ENCODE measurements around the gene NCKAP5.
A peak's percentile ranks its signal among the peaks of the same experiment; 100 is the strongest.

NCKAP5 gene

DNA sequence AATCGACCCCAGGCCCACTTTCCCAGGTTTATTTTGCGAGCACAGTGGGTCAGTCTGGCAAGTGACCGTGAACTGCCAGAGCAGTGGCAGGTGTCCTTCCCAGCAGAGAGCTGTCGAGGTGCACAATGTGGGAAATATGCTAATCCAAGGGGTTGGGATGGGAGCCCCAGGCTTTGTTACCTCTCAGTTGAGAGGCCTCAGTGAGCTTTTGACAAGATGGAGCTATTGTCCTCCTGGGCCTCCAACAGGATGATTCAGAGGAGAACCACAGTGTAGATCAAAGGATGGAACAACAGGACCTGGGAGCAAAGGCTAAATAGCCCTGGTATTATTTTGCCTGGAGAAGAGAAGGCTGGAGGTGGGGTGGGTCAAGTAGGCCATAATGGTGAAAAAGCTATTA is 150.8 kb downstream of the NCKAP5 start:
- peak; percentile 14 for DNase-seq

GRCh38 chr2:133416736-133417135 is 151.5 kb downstream of the NCKAP5 start:
- no peak for DNase-seq

DNA sequence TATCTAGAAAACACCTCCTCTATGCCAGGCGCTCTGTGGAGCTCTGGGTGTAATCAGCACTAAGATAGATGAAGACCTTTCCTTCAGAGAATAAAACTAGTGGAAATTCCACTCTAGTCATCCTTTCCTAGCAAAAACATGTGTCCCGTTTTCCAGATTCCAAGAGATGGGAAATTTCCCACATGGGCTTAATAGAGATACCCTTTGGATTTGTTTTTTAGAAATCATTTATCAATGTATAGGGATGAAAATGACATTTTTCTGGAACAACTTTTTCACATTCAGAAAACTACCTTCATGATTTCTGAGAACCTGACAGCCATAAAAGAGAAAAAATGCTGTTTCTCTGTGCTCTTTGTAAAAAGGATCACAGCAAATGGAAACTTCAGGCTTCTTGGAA is 152.1 kb downstream of the NCKAP5 start:
- no peak for DNase-seq

GRCh38 chr2:133415210-133415876 is 152.9 kb downstream of the NCKAP5 start:
- no peak for DNase-seq

GRCh38 chr2:133414486-133415209 is 153.6 kb downstream of the NCKAP5 start:
- no peak for DNase-seq

GRCh38 chr2:133413863-133414262 is 154.4 kb downstream of the NCKAP5 start:
- DNase-seq, result no peak

GRCh38 chr2:133412694-133413093 is 155.6 kb downstream of the NCKAP5 start:
- DNase-seq, result no peak

GRCh38 chr2:133411857-133412256 is 156.4 kb downstream of the NCKAP5 start:
- no peak for DNase-seq

GRCh38 chr2:133411101-133411500 is 157.2 kb downstream of the NCKAP5 start:
- no peak for DNase-seq

DNA sequence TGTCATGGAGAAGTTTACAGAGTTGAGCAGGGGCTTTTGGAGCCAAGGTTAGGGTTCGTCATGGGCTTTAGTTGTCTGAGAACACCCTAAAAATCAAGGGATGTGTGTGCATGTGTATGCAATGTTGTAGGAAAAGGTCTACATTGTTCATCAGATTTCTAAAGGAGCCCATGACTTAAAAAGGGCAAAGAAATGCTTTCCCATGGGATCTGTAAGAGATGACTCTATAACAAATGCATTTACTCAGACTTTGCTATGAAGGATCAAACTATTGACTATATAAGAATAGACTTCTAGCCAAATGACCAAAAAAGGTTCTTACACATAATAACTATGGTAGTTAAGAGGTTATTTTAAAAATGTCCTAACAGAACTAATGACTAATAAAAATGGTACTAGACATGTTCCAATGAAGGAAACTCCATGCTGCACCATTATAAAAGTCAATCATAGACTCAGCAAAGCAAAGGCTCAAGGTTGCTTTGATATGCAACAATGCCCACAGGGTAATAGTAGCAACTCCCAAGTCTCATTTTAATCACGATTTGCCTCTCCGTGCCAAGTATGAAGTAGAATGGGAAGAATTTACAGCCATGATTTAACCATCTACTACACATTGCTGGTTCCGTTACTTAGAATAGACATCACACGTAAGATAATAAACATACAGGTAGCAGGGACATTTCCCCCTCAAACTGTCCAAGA is 158.5 kb downstream of the NCKAP5 start:
- no peak for DNase-seq

DNA sequence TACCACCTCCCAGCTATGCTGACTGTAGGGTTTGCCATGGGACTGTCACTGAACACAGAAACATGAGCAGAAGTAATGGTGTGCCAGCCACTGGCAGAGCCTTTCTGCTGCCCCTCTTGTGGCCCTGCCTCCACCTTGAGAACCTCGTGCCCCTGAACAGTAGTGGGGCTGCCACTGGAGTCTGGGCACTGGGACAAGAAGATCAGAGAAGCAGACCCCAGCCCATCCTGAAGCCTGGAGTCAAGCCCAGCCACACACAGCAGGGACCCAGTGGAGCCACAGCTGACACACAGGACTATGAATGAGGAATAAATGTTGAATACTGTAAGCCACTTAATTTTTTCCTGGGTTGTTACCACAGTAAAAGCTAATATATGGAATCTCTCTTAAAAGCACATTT is 159.6 kb downstream of the NCKAP5 start:
- DNase-seq, result no peak

DNA sequence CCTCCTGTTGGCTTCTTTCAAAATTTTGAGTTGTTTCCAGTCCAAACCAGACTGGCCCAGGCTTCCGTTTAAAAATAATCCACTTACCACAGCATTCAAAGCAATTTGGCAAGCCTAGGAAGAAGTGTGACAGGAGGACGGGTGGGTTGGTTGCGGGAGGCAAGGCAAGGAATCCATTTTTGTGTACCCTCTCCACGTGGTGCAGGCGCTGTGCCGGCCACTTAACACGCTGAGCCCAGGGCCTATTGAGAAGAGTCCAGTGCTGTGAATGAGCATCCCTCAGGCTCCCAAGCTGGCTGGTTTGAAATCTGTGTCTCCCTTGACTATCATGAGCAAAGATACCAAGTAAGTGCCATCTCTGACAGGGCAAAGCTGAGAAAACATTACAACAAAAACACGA is 160.9 kb downstream of the NCKAP5 start:
- DNase-seq, result no peak

- DNase-seq, result no peak
These were observed 163.0 kb downstream of the NCKAP5 start for GRCh38 chr2:133405252-133405651.

DNA sequence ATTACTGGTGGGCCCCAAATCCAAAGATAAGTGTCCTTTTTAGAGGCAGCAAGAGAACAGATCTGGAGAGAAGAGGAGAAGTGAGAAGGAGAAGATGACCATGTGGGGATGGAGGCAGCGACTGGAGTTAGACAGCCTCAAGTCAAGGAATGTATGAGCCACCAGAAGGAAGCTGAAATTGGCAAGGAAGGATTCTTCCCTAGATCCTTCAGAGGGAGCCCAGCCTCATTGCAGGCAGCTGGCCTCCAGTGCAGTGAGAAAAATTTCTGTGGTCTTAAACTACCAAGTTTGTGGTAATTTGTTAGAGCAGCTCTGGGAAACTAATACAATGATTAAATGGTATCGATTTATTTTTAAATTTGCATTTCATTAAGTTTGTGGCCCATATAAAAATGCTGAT is 167.9 kb downstream of the NCKAP5 start:
- DNase-seq, result no peak

- DNase-seq, result no peak
These were observed 174.4 kb downstream of the NCKAP5 start for GRCh38 chr2:133393895-133394294.

- no peak for DNase-seq
These were observed 178.1 kb downstream of the NCKAP5 start for GRCh38 chr2:133390156-133390555.

DNA sequence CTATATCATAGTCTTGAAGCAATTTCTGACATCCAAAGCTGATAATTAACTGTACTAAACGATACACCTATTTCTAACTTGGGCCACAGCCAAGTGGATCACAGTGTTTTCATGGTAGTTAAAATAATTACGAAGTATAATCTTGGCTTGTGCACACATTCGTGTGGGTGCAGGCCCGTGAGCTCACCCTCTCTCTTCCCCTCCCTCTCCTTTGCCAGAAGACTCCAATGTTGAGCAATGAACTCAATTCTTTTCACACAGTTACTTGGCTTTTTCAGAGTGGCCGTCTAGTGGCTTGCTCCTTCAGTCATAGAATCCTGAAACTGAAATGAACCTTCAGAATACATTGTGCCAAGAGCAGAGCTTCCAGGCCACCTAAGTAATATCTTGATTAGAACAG is 178.7 kb downstream of the NCKAP5 start:
- DNase-seq, result no peak

- DNase-seq, result no peak
These were observed 185.7 kb downstream of the NCKAP5 start for GRCh38 chr2:133382566-133382965.

GRCh38 chr2:133380991-133381390 is 187.3 kb downstream of the NCKAP5 start:
- DNase-seq, result no peak

DNA sequence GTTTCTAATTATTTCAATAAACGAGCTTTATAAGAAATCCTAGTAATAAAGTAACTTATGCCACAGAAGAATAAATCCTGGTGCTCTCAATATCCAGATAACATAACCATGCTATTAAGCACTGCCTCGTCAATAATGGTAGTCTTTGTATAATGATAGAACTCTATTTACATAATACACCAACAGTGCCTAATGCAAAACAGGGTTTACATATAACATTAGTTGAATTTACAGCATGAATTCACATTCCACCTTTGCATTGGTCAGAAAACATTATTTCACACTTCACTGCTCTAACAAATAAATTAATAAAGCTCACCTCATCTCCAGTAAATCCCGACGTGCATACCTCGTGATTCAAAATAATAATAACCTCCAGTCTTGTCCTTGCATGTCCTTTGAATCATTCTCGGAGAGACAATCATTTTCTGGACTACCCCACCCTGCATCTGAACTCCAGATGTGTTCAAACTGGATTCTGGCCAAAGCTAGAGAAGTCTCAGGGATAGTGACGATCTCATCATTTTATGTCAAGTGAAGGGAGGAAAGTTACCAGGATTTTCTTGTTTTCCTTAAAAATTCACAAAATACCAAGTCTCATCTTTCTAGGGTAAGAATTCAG is 189.2 kb downstream of the NCKAP5 start:
- DNase-seq, result no peak

DNA sequence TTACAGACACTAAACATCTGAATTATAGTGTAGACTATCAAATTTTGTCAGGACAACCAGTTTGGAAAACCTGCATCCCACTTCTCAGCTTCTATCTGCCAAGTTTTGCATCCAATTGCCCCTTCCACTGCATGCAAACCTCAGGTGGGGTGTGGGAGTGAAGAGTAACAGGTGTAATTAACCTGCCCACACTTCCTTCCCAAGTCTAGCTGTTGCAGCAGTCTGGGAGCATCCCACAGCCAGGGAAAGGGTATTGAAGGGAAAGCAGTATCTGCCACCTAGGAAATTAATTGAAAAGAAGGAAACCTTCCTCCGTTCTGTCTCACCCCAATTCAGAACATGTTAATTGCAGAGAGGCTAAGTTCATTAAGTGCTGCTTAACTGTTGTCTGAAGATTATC is 189.9 kb downstream of the NCKAP5 start:
- no peak for DNase-seq

- DNase-seq, result no peak
These were observed 190.7 kb downstream of the NCKAP5 start for GRCh38 chr2:133377599-133377998.

DNA sequence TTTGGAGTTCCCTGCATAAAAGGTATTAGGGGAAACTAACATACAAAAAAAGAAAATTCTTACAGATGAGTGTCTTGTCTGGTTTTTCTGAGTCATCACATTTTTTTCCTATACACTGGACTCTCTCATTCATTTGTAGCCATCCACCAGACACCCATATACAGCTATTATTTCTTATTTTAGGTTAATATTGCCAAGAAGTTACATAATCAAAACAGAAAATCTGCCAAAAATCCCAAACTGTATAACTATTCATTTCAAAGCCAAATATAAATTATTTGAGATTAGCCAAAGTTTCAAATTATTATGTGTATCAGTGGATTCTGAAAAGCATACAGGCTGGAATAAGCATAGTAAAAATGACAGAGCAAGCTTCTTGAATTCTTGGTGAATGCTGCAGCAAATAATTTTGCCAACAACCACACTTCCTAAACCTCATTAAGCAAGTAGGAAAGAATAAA is 191.2 kb downstream of the NCKAP5 start:
- no peak for DNase-seq

- DNase-seq, result no peak
These were observed 193.5 kb downstream of the NCKAP5 start for GRCh38 chr2:133374781-133375180.

Measured in NCI-H345 (cell line).